ENCODE data around the gene DMRTC1B.
"Not testable (repeated sequence)": the region's sequence is repeated elsewhere in the genome, so short reads cannot be mapped to it uniquely, and the experiment has no call there.

- TF ChIP-seq EP300, POLR2A, POLR2AphosphoS5, CTCF (IDR thresholded peaks at IDR 0.05): not testable (repeated sequence)
These were observed 54.0 kb downstream of the DMRTC1B start for GRCh38 chrX:72830701-72831100.
